Activated CD8-positive, alpha-beta memory T cell treated with anti-CD3 and anti-CD28 coated beads for 48 hours (primary cell): Measurements from ENCODE around the gene DOHH.

Experiments
- DNase-seq, 3 experiments: peaks; one replicate each; pipeline ENCODE4 v3.0.0-alpha.2; 2020; ENCODE audit warnings: low read depth in 2 of 3, low spot score in 2 of 3

The DOHH gene

GRCh38 chr19:3505598-3506383 is 5.3 kb upstream of the DOHH start, which contains the start of gene FZR1:
TSS of gene FZR1 (plus strand) at chr19:3506311. CDS start at chr19:3522990, 16,679 bp downstream.
- DNase-seq, result peak; percentile 97 to 100 (median 98)

- no peak for DNase-seq
Measured at GRCh38 chr19:3504735-3505134, 4.3 kb upstream of the DOHH start.

DNA sequence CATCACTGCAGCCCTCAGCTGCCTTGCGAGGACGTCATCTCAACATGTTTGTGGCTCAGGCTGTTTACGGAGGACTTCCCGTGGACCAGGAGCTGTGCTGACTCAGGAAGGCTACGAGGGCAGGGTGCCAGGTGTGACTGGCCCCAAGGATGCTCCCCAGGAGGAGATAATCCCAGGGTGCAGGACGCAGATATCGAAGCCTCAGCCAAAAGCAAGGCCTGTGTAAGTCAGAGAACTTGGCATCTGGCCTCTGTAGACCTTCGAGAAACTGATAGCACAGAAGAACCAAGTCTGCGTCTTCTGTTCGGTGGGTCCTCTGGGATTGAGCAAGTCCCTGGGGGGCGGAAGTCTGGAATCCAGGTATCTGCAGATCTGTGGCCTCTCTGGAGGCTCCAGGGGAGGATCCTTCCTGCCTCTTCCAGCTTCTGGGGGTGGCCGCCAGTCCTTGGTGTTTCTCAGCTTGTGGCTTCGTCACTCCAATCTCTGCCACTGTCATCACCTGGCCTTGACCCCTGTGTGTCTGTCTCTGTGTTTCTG is 2.6 kb upstream of the DOHH start:
- DNase-seq, result no peak

DNA sequence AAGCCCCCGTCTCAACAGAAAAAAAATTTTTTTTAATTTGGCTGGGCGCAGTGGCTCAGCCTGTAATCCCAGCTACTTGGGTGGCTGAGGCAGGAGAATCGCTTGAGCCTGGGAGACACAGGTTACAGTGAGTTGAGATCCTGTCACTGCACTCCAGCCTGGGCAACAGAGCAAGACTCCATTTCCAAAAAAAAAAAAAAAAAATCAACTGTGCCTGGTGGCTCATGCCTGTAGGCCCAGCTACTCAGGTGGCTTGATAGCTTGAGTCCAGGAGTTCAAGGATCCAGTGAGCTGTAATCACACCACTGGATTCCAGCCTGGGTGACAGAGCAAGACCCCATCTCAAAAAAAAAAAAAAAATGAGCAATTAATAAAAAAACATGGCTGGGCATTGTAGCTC is 1.3 kb upstream of the DOHH start:
- DNase-seq, result no peak

DNA sequence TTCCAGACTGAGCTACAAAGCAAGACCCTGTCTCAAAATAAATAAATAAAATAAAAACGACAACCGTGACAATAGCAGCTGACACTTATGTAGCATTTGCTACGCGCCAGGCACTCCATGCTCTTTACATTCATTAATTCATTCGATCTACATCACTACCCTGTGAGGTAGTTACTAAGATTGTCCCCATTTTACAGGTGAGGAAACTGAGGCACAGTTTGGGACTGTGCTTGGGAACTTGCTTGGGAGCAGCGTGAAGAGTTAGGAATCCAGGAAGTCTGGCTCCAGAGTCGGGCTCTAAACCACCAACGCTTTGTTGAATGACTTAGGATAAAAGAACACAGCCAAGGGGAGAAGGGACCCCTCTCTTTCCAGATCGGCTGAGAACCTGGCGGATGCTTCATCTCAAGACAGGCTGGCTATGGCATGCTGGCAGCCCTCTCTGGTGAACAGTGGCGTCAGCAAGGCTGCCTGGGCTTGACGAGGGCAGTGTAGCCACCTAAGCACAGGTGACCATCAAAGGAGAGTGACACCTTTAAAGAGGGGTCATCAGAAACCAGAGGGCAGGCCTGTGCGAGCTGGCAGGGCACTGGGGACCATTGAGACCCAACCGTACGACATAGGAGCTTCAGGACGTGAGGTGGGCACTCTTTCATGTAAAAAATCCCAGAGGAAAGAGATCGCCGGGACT is 591 bp downstream of the DOHH start:
- no peak for DNase-seq

- no peak for DNase-seq
Measured at GRCh38 chr19:3497757-3498520, 2.5 kb downstream of the DOHH start.

- DNase-seq, result no peak
Measured at GRCh38 chr19:3496392-3497273, 3.8 kb downstream of the DOHH start.

DNA sequence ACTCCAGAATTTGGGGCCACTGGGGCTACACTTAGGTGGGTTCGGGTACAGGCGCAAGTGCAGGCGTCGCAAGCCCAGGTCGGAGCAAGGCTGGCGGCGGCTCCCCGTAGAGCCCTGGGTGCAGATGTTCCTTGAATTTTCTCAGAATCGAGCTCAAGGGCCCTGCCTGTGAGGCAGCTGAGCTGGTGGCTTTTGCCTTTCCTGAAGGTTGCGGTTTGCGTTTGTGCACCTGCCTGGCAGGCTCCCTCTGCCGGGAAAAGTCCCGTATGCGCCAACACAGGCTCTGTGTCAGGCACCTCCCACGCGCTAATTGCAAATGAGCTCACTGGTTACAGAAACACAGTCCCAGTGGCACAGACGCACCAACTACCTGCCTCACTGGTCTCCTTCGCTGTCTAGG is 5.9 kb downstream of the DOHH start:
- DNase-seq, result no peak

DNA sequence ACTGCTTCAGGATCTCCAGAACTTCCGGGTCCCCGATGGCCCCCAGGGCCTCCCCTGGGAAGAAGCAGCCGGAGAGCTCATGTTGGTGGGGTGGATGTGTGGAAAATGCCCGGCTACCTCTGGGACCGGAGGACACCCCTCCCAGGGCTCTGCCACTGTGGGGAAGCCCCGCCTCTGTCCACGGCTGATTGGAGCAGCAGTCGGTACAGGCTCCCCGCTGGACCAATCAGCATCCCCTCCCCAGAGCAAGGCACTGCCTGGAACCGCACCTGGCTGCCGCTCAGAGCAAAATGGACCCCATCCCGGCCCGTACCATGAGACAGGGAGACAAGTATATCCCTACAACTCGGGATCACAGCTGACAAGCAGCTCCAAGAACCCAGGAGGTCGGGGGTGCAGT is 6.4 kb downstream of the DOHH start:
- no peak for DNase-seq

DNA sequence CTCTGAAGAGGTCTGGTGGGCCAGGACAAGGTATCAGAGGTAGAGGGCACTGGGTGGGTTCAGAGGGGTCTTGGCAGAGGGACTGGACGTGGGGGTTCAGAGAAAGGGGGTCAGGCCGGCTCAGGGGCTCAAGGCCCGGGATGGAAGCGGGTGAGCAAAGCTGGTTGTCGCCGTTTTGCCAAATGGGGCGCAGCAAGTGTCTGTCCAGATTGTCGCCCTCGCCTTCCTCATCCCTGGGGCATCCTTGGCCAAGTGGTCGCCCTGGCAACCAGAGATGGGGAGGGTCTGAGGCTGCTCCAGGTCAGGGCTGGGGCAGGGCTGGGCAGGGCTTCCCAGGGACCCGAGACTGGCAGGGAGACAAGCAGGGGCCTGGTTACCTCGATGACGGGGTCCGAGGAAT is 6.8 kb downstream of the DOHH start:
- DNase-seq, result no peak

GRCh38 chr19:3492919-3493318 is 7.6 kb downstream of the DOHH start:
- DNase-seq, result no peak

GRCh38 chr19:3492131-3492839 is 8.2 kb downstream of the DOHH start:
- no peak for DNase-seq

DNA sequence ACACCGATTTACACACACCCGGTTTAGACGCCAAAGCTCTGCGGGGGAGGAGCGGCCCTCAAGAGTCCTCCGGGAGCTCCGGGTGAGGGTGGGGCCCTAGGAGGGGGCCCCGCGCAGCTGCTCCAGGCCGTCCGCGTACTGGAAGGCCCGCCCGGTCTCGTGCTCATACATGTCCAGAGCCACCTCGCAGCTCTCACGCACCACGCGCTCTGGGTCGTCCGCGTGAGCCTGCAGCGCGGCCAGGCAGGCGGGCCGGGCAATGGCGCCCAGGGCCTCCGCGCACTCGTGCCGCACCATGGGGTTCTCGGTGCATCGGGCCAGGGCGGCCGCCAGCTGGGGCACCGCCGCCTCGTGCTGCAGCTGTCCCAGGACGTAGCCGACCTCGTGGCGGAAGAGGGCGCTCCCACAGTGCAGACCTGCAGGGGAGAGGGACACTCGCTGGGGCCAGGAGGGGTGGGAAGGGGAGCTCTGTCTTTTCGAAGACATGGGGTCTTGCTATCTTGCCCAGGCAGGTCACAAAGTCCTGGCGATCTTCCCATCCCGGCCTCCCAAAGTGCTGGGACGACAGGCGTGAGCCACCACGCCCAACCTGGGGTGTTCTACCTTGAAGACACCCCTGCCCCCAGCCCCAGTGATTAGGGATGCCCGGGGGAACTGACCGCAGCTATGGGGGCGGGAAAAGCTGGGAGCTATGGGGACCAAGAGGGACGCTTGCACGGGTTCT is 8.9 kb downstream of the DOHH start:
- no peak for DNase-seq

DNA sequence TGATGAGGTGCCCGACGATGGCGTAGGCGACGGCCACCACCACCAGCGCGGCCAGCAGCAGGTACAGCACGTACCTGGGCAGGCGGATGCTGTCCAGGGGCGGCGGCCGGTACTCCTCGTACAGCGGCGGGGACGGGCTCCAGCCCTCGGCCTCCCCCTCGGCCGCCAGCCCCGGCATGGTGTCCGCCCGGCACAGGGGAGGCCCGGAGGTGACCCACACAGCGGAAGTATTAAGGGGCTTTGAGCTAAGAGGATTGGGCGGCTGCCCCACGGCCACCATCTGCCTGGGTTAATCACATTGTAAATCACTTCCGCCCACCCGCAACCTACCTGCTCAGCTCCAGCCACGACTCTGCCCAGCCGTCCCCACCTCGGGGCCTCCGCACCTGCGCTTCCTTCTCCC is 17.2 kb downstream of the DOHH start, which contains the start of gene SMIM44:
Gene SMIM44, minus strand, starts transcription at position 216 of the 403 bp plus-strand sequence. Its CDS starts 38 bp downstream, at position 178.
- DNase-seq, result no peak

GRCh38 chr19:3482507-3483225 is 17.8 kb downstream of the DOHH start:
- DNase-seq, result no peak

DNA sequence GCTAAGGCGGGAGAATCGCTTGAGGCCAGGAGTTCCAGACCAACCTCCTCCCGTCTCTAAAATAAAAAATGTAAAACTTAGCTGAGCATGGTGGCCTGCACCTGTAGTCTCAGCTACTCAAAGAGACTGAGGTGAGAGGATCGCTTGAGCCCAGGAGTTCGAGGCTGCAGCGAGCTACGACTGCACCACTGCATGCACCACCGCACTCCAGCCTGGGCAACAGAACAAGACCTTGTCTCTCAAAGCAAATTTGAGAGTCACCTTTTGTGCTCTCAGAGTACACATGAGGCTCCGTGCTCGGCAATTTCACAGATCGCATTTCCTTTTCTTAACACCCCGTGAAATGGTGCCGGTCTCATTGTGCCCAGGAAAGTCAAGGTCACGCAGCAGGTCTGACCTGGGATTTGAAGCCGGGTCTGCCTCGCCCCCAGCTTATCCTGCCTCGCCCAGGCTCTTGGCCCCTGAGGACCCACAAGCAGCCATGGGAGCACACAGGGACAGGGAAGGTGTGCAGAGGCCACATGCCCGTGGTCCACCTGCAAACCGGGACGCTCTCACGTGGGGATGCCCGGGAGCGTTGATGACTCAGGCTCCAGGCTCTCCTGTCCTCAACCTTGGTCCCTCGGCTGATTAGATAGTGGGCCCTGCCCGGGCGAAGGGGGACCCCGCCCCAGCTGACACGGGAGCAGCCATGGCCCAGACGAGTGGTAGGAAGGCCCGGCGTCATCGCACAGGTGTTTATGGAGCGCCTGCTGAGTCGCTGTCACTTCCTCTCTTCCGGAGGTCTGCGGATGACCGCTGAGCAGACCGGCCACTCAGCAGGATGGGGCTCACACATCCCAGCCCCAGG is 19.0 kb downstream of the DOHH start:
- DNase-seq, result no peak

- DNase-seq, result no peak
Measured at GRCh38 chr19:3480383-3481091, 19.9 kb downstream of the DOHH start, which contains the start of gene SMIM24. TSS of gene SMIM24 (minus strand) at chr19:3480525. CDS start at chr19:3480463, 62 bp downstream.
